Psoas muscle (tissue), 8 donors: ENCODE measurements around the gene FAM193A. TPM values are rescaled to one million over a fixed set of nuclear protein-coding genes. Genes with fewer than 3 reads are reported as not detected.

Source experiments
- ATAC-seq, 4 donors: fragments of 200-7000 bp; cut with Tn5 transposase; one replicate each; pipeline ENCODE4 v1.9.1; 2020; ENCODE audit warnings: moderate library complexity in 3 of 4, mild to moderate bottlenecking in 2 of 4
- DNase-seq, 2 donors: peaks; one replicate each; pipeline ENCODE4 v3.0.0-alpha.2; 2020
- H3K27ac ChIP-seq: fragments of 200-600 bp; one replicate; pipeline ENCODE4 v1.8.0; 2022
- H3K27me3 ChIP-seq, 3 donors: fragments of 200-600 bp in 1 of 3; one replicate each; pipeline versions ENCODE4 v1.6.1 to v1.8.0; 2013 to 2022; ENCODE audit warnings: low read length in 2 of 3, mild to moderate bottlenecking in 2 of 3, moderate library complexity in 1 of 3; ENCODE audit not compliant: insufficient read depth in 3 of 3
- H3K36me3 ChIP-seq, 2 donors: fragments of 200-600 bp in 1 of 2; one replicate each; pipeline versions ENCODE4 v1.6.1 to v1.8.0; 2013 to 2022; ENCODE audit warnings: low read depth in 1 of 2, mild to moderate bottlenecking in 1 of 2, moderate library complexity in 1 of 2; ENCODE audit not compliant: insufficient read depth in 1 of 2
- H3K4me1 ChIP-seq: fragments of 200-600 bp; one replicate; pipeline ENCODE4 v1.8.0; 2022
- H3K4me3 ChIP-seq: fragments of 200-600 bp; one replicate; pipeline ENCODE4 v1.8.0; 2022; ENCODE audit warnings: mild to moderate bottlenecking
- H3K9me3 ChIP-seq: fragments of 200-600 bp; one replicate; pipeline ENCODE4 v1.8.0; 2022
- WGBS, 3 donors: extraction: QIAGEN DNeasy Blood & Tissue Kit; methylation state at CpG; one replicate each; pipeline versions ENCODE4 v1.1.6 to v1.1.7; 2013; 5-methylcytosine and 5-hydroxymethylcytosine counted together
- intact Hi-C, 2 donors: fragments of 100-400 bp; cut with DNase I; formaldehyde crosslinking; loops; one replicate each; pipeline versions ENCODE4 v1.11.0 to v1.14.2; 2022
- polyA plus RNA-seq, 3 donors: library from polyadenylated mRNA; stranded (reverse); fragments of 200-250 nt; gene quantifications; one replicate each; pipeline ENCODE4 v1.2.3, GENCODE V29; 2013
- total RNA-seq, 4 donors: library from RNA; stranded (reverse); fragmentation: NEBNext Ultra II Directional in 2 of 4; extraction: Animal tissue kit (Norgen Biotek cat#: 25700) in 2 of 4; gene quantifications; one replicate each; pipeline versions ENCODE4 v1.2.1 to v1.2.4, GENCODE V29; 2021 to 2023
- TF ChIP-seq, protein P1 (sequence below): fragments of 200-600 bp; IDR thresholded peaks from one replicate; pipeline ENCODE4 v1.8.0; 2022; ENCODE audit warnings: antibody characterized with exemption
- donor health status: healthy with polysubstance abuse.
- donor health status: DM: no; HTN: no; CAD: no; lungs with moderate emphysema.
- donor health status: Bipolar disorder and iron deficiency.
- donor health status: healthy.
- donor health status: DM: yes; HTN: yes; CAD: no.
- donor health status: DM: no; HTN: no; CAD: no.
- donor health status: DM: no; HTN: no; CAD: no.
- donor health status: DM: yes; HTN: yes; CAD: no.

The FAM193A gene
- total and polyA plus RNA-seq, 7 donors: 7.5 to 20.0 (median 14.6) TPM

DNA sequence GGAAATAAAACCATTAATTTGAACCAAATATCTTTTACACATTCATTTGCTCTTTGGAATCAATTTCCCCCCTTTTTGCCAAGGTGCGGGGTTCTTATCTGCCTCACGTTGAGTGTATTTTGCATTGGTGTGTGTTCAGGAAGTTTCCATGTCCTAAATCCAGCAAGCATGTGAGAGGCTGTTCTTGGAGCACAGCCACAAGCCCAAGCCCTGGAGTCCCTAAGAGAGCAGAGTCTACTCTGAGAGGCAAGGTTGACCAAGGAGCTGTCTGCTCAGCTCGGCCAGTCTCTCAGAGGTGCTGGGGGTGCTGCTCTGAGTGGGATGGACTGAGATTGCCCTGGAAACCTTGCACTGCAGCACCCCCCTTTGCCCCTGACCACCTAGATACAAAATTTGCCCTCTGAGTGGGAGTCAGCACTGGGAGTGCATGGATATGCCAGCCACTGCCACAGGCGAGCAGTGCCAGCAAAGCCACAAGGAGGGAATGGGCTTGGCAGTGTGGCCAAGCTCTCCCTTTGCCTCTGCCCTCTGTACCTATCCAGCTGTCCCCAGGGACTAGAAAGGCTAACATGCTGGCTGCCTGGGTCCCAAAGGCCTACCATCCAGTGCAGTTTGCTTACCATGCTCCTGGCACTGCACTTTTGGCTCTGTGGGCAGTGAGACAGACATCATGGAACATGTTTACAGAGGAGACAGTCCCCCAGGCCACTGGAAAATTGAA lies 20.5 kb upstream of the FAM193A start:
- DNase-seq: peak in 1 of 2 donors; percentile 25
- 22 to 39% (median 32%) methylated on average over 4 of the region's 4 CpGs for WGBS, 3 donors
- Histone ChIP-seq H3K36me3 (peaks cover 3 to 36% of the 10 kb centered on the region in 2 donors), H3K27me3 (no peaks in the 10 kb centered on the region), H3K27ac (no peak overlapping the region), H3K9me3 (no peaks in the 10 kb centered on the region), H3K4me3 (no peak overlapping the region), H3K4me1 (peaks cover 5% of the 10 kb centered on the region)
- intact Hi-C loops: no loop called here
- ATAC-seq: peak; percentile 39 to 69 (median 57)
- TF ChIP-seq, protein P1, sequence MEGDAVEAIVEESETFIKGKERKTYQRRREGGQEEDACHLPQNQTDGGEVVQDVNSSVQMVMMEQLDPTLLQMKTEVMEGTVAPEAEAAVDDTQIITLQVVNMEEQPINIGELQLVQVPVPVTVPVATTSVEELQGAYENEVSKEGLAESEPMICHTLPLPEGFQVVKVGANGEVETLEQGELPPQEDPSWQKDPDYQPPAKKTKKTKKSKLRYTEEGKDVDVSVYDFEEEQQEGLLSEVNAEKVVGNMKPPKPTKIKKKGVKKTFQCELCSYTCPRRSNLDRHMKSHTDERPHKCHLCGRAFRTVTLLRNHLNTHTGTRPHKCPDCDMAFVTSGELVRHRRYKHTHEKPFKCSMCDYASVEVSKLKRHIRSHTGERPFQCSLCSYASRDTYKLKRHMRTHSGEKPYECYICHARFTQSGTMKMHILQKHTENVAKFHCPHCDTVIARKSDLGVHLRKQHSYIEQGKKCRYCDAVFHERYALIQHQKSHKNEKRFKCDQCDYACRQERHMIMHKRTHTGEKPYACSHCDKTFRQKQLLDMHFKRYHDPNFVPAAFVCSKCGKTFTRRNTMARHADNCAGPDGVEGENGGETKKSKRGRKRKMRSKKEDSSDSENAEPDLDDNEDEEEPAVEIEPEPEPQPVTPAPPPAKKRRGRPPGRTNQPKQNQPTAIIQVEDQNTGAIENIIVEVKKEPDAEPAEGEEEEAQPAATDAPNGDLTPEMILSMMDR: no peak

DNA sequence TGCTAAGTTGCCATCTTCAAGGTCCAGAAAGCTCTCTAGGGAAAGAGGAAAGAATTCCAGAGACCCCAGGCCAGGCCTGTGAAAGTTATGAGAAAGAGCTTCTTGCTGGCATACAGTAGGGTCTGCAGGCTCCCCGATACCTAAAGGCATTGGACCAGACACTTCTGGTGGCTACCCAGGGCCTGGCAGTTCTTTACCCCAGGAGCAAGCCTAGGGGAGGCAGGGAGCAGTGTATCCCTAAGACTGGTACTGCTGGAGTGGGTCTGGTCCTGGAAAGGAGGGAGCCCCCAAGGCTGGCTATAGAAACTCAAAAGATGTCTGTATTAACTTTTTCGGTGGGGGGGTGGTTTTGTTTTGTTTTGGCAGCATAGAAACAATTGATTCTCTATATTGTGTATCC lies 19.8 kb upstream of the FAM193A start:
- no peaks in the 10 kb centered on the region for H3K9me3 ChIP-seq
- peaks cover 5% of the 10 kb centered on the region for H3K4me1 ChIP-seq
- no peak overlapping the region for H3K27ac ChIP-seq
- intact Hi-C loops: no loop called here
- DNase-seq (no peak), ATAC-seq (no peak)
- TF ChIP-seq, protein P1: no peak
- peaks cover 3 to 34% of the 10 kb centered on the region in 2 donors for H3K36me3 ChIP-seq
- no peaks in the 10 kb centered on the region for H3K27me3 ChIP-seq
- 88 to 95% (median 94%) methylated on average over 2 of the region's 2 CpGs for WGBS, 3 donors
- no peak overlapping the region for H3K4me3 ChIP-seq

DNA sequence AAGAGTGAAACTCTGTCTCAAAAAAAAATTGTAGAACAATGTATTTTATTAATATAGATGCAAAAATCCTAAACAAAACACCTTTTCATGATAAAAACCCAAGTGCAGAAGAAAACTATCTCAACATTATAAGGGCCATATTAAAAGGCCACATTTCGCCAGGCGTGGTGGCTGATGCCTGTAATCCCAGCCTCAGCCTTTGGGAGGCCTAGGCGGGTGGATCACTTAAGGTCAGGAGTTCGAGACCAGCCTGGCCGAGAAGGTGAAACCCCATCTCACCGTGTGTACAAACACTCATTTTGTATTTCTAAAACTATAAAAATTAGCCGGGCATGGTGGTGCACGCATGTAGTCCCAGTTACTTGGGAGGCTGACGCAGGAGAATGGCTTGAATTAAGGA lies 9.9 kb upstream of the FAM193A start:
- DNase-seq (no peak), ATAC-seq (no peak)
- Histone ChIP-seq H3K36me3 (no peaks in the 10 kb centered on the region), H3K4me3 (no peak overlapping the region), H3K9me3 (no peaks in the 10 kb centered on the region), H3K4me1 (no peaks in the 10 kb centered on the region), H3K27ac (no peak overlapping the region), H3K27me3 (no peaks in the 10 kb centered on the region)
- TF ChIP-seq, protein P1: no peak
- 92 to 95% (median 94%) methylated on average over 9 of the region's 9 CpGs for WGBS, 3 donors
- intact Hi-C loops: no loop called here

DNA sequence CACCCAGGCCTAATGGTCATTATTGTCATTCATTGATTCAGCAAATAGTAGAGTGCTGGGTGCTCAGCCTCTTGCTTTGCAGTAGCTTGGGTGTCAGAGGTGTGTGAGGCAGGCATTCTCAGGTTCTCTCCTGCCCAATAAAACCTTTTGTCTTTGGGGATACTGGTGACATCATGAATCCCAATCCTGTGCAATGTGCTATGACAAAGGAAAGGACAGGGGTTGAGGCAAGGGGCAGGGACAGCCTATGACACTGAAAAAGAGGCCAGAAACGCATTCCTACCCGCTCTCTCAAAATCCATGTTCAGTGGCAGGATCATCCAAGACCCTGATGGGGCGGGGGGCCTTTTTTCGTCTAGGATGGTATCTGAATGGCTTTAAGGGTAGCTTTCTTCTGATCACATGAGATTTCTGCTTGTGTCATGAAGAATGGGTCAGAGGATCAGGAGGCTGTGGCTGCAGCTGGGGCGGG lies 1.5 kb upstream of the FAM193A start:
- H3K27me3 ChIP-seq: no peaks in the 10 kb centered on the region
- peak overlapping the region; percentile 95 for H3K4me3 ChIP-seq
- peaks cover 28% of the 10 kb centered on the region for H3K4me1 ChIP-seq
- TF ChIP-seq, protein P1: no peak
- DNase-seq: no peak
- H3K27ac ChIP-seq: peak overlapping the region; percentile 95
- intact Hi-C loops: loop anchor here (5.0 to 10.0 kb wide), 2 partner anchors 68 to 70 kb away; partner anchors contain the start of gene RNF4 (in 2 of the 2)
- H3K36me3 ChIP-seq: no peaks in the 10 kb centered on the region
- 49 to 70% (median 59%) methylated on average over 5 of the region's 5 CpGs for WGBS, 3 donors
- H3K9me3 ChIP-seq: no peaks in the 10 kb centered on the region
- no peak for ATAC-seq
